Upper lobe of right lung (tissue), 1 donor: ENCODE measurements around the gene AOC2. TPM values are rescaled to one million over a fixed set of nuclear protein-coding genes. Genes with fewer than 3 reads are reported as not detected.
"Not testable (repeated sequence)": the region's sequence is repeated elsewhere in the genome, so short reads cannot be mapped to it uniquely, and the experiment has no call there.

Source experiments
- ATAC-seq: fragments of 200-7000 bp; cut with Tn5 transposase; one replicate; pipeline ENCODE4 v1.9.1; 2020; ENCODE audit warnings: mild to moderate bottlenecking, moderate library complexity
- DNase-seq: peaks from one replicate; pipeline ENCODE4 v3.0.0-alpha.2; 2020
- H3K27ac ChIP-seq: fragments of 200-600 bp; one replicate; pipeline ENCODE4 v1.8.0; 2022
- H3K27me3 ChIP-seq: fragments of 200-600 bp; one replicate; pipeline ENCODE4 v1.8.0; 2022; ENCODE audit warnings: mild to moderate bottlenecking
- H3K36me3 ChIP-seq: fragments of 200-600 bp; one replicate; pipeline ENCODE4 v1.8.0; 2022
- H3K4me1 ChIP-seq: fragments of 200-600 bp; one replicate; pipeline ENCODE4 v1.8.0; 2022
- H3K4me3 ChIP-seq: fragments of 200-600 bp; one replicate; pipeline ENCODE4 v1.8.0; 2022; ENCODE audit warnings: mild to moderate bottlenecking
- H3K9me3 ChIP-seq: fragments of 200-600 bp; one replicate; pipeline ENCODE4 v1.8.0; 2022
- CTCF ChIP-seq: fragments of 200-600 bp; IDR thresholded peaks from one replicate; pipeline ENCODE4 v1.8.0; 2022; ENCODE audit warnings: antibody characterized with exemption
- intact Hi-C: fragments of 100-400 bp; cut with DNase I; formaldehyde crosslinking; loops from one replicate; pipeline ENCODE4 v1.11.0; 2022
- total RNA-seq: library from RNA; stranded (reverse); fragmentation: NEBNext Ultra II Directional; extraction: Animal tissue kit (Norgen Biotek cat#: 25700); gene quantifications from one replicate; pipeline ENCODE4 v1.2.1, GENCODE V29; 2021
- donor health status: DM: no; HTN: yes; CAD: no; lungs with severe emphysema.

AOC2 gene
- total RNA-seq, 1 donor from 2014 or later: 2.0 TPM

DNA sequence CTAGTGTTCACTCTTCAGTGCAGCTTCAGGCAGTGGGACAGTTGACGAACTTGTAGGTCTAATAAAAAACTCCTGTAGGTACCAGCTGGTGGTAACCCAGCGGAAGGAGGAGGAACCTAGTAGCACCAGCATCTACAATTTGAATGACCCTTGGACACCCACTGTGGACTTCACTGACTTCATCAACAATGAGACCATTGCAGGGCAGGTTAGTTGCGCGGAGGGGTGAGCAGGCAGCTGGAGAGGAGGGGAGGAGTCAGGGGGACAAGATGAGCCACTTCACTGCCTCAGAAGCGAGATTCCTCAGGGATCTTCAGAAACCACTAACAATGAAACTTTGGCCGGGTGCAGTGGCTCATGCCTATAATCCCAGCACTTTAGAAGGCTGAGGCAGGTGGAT, 28.9 kb downstream of the AOC2 start:
- intact Hi-C loops: no loop called here
- no peaks in the 10 kb centered on the region for H3K36me3 ChIP-seq
- H3K4me1 ChIP-seq: no peaks in the 10 kb centered on the region
- H3K27me3 ChIP-seq: no peaks in the 10 kb centered on the region
- no peak overlapping the region for H3K4me3 ChIP-seq
- no peaks in the 10 kb centered on the region for H3K9me3 ChIP-seq
- DNase-seq: no peak
- ATAC-seq: no peak
- H3K27ac ChIP-seq: peak overlapping the region; percentile 17
- TF ChIP-seq CTCF: no peak

- ATAC-seq: peak; percentile 65
- not testable (repeated sequence) for DNase-seq
Observed at GRCh38 chr17:42873932-42874695, 29.7 kb downstream of the AOC2 start.

GRCh38 chr17:42877037-42877436, 32.7 kb downstream of the AOC2 start:
- no peak for ATAC-seq
- no peak overlapping the region for H3K4me3 ChIP-seq
- H3K36me3 ChIP-seq: no peaks in the 10 kb centered on the region
- H3K27ac ChIP-seq: no peak overlapping the region
- DNase-seq: no peak
- no peaks in the 10 kb centered on the region for H3K4me1 ChIP-seq
- no peaks in the 10 kb centered on the region for H3K27me3 ChIP-seq
- no peaks in the 10 kb centered on the region for H3K9me3 ChIP-seq
- intact Hi-C loops: no loop called here
- no peak for TF ChIP-seq CTCF

More at GRCh38 chr17:42873932-42874695, 29.7 kb downstream of the AOC2 start:
- H3K4me3 ChIP-seq, H3K27me3 ChIP-seq, H3K9me3 ChIP-seq, H3K36me3 ChIP-seq, H3K4me1 ChIP-seq, intact Hi-C loops: not testable (repeated sequence)
- H3K27ac ChIP-seq: peak overlapping the region; percentile 17

GRCh38 chr17:42878123-42878880, 33.9 kb downstream of the AOC2 start:
- no peaks in the 10 kb centered on the region for H3K36me3 ChIP-seq
- no peaks in the 10 kb centered on the region for H3K27me3 ChIP-seq
- intact Hi-C loops: no loop called here
- no peaks in the 10 kb centered on the region for H3K4me1 ChIP-seq
- DNase-seq (no peak), ATAC-seq (no peak)
- H3K27ac ChIP-seq: no peak overlapping the region
- no peak overlapping the region for H3K4me3 ChIP-seq
- TF ChIP-seq CTCF: no peak
- H3K9me3 ChIP-seq: no peaks in the 10 kb centered on the region

DNA sequence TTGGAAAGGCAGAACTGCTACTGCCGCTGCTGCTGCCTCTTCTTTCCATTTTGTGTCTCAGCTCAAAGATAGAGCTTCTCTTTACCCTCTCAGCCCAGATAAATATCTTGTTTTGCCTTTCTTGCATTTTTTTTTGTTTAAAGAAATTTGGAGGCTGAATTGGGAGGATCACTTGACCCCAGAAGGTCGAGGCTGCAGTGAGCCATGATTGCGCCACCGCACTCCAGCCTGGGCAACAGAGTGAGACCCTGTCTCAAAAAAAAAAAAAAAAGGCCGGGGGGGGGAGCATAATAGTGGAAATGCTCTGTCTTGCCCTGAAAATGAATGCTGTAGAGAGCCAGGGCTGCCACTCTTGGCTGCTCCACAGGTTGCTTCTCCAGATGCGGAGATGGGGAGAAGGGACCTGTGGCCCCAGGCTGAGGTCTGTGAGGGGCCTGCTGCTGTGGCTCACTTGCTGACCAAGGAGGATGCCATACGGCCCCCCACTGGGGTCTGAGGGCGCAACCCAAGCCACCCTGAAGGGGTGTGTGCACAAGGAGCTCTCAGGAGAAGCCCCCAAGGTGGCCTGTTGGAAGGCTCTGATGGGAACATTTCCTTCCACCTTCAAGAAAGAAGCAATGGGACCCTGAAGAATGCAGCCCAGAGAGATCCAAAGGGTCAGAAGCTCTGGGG, 34.7 kb downstream of the AOC2 start:
- no peak for TF ChIP-seq CTCF
- DNase-seq (no peak), ATAC-seq (no peak)
- no peaks in the 10 kb centered on the region for H3K36me3 ChIP-seq
- H3K4me3 ChIP-seq: no peak overlapping the region
- no peak overlapping the region for H3K27ac ChIP-seq
- H3K9me3 ChIP-seq: no peaks in the 10 kb centered on the region
- H3K4me1 ChIP-seq: no peaks in the 10 kb centered on the region
- H3K27me3 ChIP-seq: no peaks in the 10 kb centered on the region
- intact Hi-C loops: no loop called here

DNA sequence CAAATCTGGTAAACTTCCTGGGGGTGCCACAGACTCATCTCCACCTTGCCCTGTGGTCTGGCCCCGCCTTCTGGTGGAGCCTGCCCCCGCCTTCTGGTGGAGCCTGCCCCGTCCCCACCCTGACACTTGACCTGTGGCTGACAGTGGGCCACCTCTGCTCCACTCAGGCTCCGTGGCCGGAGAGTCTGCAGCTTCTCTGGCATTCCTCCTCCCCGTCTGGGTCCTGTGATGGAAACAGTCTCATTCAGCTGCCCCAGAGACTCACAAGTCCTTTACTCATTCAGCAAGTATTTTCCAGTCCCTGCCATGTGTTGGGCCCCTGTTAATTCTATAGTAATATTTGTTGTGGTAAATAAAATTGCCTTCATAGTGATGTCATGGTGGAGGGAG, 35.2 kb downstream of the AOC2 start:
- Histone ChIP-seq H3K4me3 (no peak overlapping the region), H3K4me1 (no peaks in the 10 kb centered on the region), H3K36me3 (no peaks in the 10 kb centered on the region), H3K9me3 (no peaks in the 10 kb centered on the region), H3K27me3 (no peaks in the 10 kb centered on the region), H3K27ac (no peak overlapping the region)
- intact Hi-C loops: no loop called here
- DNase-seq (no peak), ATAC-seq (peak; percentile 12)
- no peak for TF ChIP-seq CTCF
